NB4 (cell line): Measurements from ENCODE around the gene FAM98B.

ENCODE experiments used
- DNase-seq: peaks from one replicate; pipeline ENCODE4 v3.0.0; 2010; ENCODE audit warnings: low read depth
- H3K4me3 ChIP-seq: one replicate; pipeline ENCODE4 v1.5.1; 2011; ENCODE audit warnings: mild to moderate bottlenecking, low read depth, low read length, moderate library complexity
- MYC ChIP-seq: IDR thresholded peaks from 2 replicates; pipeline ENCODE4 v1.6.1; 2011; ENCODE audit warnings: low read depth, low read length
- POLR2A ChIP-seq: IDR thresholded peaks from 2 replicates; pipeline ENCODE4 v1.6.1; 2011; ENCODE audit warnings: mild to moderate bottlenecking; ENCODE audit not compliant: insufficient read length; ENCODE audit errors: extremely low read depth
- TF ChIP-seq, protein P1 (sequence below): IDR thresholded peaks from one replicate; pipeline ENCODE4 v1.5.1; 2012; ENCODE audit warnings: low read depth, low read length
- TF ChIP-seq, protein P2 (sequence below): IDR thresholded peaks from 2 replicates; pipeline ENCODE4 v1.6.1; 2011; ENCODE audit warnings: low read depth, low read length

FAM98B gene

DNA sequence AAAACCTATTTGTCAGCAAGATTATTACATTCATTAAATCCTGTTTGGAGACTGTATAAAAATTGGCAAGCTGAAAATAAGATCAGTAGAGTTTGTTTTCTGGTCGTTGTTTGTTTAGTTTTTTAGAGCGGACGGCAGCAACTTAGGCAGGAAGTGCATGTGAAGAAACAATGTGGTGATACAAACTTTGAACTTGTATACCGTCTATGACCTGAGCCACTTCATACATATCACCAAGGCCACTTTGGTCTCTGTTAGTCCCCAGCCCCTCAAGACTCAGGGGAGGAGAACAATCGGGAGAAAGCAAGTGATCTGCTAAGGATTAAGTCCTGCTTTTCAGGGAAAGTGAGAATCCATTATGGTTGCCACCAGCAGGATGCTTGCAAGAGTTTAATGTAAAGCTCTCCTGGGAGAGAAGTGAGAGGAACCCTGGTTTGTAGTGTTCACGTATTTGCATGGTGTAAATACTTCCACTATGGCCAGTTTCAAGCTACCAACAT, 79.5 kb downstream of the FAM98B start:
- no peak overlapping the region for H3K4me3 ChIP-seq
- no peak for DNase-seq
- TF ChIP-seq, protein P1, sequence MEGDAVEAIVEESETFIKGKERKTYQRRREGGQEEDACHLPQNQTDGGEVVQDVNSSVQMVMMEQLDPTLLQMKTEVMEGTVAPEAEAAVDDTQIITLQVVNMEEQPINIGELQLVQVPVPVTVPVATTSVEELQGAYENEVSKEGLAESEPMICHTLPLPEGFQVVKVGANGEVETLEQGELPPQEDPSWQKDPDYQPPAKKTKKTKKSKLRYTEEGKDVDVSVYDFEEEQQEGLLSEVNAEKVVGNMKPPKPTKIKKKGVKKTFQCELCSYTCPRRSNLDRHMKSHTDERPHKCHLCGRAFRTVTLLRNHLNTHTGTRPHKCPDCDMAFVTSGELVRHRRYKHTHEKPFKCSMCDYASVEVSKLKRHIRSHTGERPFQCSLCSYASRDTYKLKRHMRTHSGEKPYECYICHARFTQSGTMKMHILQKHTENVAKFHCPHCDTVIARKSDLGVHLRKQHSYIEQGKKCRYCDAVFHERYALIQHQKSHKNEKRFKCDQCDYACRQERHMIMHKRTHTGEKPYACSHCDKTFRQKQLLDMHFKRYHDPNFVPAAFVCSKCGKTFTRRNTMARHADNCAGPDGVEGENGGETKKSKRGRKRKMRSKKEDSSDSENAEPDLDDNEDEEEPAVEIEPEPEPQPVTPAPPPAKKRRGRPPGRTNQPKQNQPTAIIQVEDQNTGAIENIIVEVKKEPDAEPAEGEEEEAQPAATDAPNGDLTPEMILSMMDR: no peak
- TF ChIP-seq MYC (no peak), POLR2A (no peak)
- TF ChIP-seq, protein P2, sequence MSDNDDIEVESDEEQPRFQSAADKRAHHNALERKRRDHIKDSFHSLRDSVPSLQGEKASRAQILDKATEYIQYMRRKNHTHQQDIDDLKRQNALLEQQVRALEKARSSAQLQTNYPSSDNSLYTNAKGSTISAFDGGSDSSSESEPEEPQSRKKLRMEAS: no peak

DNA sequence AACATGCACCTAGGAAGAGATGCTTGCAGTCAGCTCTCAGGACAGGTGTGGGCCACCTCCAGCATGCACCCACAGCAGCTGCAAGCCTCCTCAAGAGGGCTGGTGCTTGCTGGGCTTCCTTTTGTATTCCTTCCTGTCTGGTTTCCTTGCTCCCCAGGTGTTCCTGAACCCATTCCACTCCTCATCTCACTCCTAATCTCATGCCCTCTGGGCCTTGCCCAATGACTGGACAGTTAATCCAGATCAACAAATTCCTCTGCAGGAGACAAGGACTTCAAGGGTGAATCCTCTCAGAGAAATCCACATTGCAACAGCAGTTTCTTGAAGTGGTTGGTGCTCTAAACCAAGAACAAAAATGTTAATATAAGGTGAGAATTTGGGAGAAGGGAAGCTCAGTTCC, 80.0 kb downstream of the FAM98B start:
- DNase-seq: no peak
- H3K4me3 ChIP-seq: no peak overlapping the region
- TF ChIP-seq POLR2A (no peak), MYC (no peak)
- TF ChIP-seq, protein P2: no peak
- TF ChIP-seq, protein P1: no peak

DNA sequence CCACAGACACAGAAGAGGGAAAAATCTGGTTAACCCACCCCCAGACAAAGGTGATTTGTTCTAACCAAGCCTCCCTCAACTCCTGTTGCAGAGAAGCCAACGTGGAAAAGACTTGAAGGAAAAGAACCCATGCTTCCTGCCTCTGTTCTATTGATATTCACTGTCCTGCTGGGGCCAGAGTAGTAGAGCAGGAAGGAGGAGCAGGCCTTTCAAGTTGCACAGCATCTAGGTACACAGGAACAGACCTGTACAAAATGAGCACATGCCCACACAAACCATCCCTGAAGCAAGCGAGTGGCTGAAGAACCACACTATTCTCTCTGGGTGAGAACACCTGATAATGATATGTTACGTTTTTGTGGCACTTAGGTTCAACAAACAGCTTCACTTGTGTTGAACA, 80.8 kb downstream of the FAM98B start:
- DNase-seq: no peak
- TF ChIP-seq, protein P2: no peak
- TF ChIP-seq, protein P1: no peak
- TF ChIP-seq POLR2A (no peak), MYC (no peak)
- H3K4me3 ChIP-seq: no peak overlapping the region

DNA sequence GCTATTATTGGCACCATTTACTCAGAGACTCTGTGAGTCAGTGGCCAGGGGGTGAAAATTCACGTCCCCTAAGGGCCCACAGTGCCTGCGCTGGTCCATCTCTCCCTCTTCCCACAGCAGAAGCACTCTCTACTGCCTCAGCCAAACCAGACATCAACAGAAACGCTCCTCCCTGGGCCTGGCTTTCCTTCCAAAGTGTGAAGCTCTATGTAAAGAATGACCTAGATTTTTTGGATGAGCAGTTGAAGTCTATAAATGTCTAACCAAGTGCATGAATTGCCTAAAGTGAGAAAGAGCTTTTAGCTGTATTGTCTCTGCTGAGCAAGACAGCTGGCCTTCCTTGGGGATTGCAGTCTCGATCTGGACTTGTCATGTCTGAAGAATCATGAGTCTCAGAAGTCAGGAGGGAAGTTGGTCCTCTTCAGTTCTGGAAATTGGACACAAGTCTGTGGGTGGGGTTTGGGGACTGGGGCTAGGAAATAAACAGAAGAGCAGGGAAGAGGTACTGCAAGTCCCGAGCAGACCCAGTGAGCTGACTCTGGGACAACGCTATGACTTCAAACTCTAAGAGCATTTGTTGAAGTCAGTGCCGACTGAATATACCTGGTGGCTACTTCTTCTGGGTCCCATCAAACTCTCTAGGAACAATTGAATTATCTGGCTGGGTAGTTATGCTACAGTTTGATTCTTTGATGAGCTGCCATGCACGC, 81.7 kb downstream of the FAM98B start:
- no peak for DNase-seq
- no peak overlapping the region for H3K4me3 ChIP-seq
- no peak for TF ChIP-seq POLR2A
- TF ChIP-seq, protein P1: no peak
- TF ChIP-seq, protein P2: no peak
- TF ChIP-seq MYC: no peak

DNA sequence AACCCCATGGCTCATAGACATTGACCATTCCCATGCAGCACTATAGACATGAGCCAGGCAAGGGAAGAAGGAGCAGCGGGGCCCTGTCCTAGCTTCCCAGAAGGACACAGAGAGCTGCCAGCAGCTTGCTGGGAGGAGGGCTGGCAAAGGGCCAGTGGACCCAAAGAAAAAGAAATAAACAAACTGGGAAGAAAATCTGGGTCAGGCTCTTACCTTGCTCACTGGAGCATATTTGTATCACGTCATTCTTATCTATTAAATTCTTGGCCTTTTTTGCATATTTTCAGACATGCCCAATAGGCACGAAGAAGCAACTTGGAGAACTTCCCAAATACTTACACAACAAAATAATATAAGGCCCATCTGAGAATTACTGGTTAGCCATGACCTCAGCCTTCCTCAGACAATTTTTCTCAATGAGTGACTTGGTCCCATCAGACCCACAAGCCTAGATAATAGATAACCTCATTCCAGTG, 82.3 kb downstream of the FAM98B start:
- H3K4me3 ChIP-seq: no peak overlapping the region
- TF ChIP-seq, protein P1: no peak
- TF ChIP-seq, protein P2: no peak
- no peak for TF ChIP-seq POLR2A
- no peak for TF ChIP-seq MYC
- no peak for DNase-seq
